ENCODE data around the gene MAST4. TPM values are rescaled to one million over a fixed set of nuclear protein-coding genes. Genes with fewer than 3 reads are reported as not detected.
A peak's percentile ranks its signal among the peaks of the same experiment; 100 is the strongest.
"Not testable (repeated sequence)": the region's sequence is repeated elsewhere in the genome, so short reads cannot be mapped to it uniquely, and the experiment has no call there.

The MAST4 gene
- total and polyA plus RNA-seq, 5 experiments from 2014 or later: 4.5 to 19.4 (median 10.3) TPM

- Mint-ChIP-seq H3K4me3 (peak overlapping the region; percentile 75 to 94 (median 88)), H3K9me3 (no peaks in the 10 kb centered on the region), H3K36me3 (peaks cover 0 to 24% (median 11%) of the 10 kb centered on the region in 3 donors), H3K4me1 (peaks cover 21 to 68% (median 60%) of the 10 kb centered on the region in 4 donors), H3K27me3 (no peaks in the 10 kb centered on the region), H3K27ac (peak overlapping the region; percentile 95 to 99 (median 99))
- DNase-seq (peak in 9 of 10 donors; percentile 28 to 80 (median 47)), ATAC-seq (peak; percentile 26 to 62)
- POLR2A ChIA-PET: interaction anchor here (0.6 to 17.6 kb wide), 18 partner anchors 9 to 1172 kb away, joined by 3 to 420 read pairs (median 5); partner anchors contain the start of genes CD180, PIK3R1 and SREK1
Observed at GRCh38 chr5:67166460-67167285, 570.5 kb downstream of the MAST4 start.

GRCh38 chr5:67168069-67168468 lies 571.9 kb downstream of the MAST4 start:
- POLR2A ChIA-PET: interaction anchor here (1.2 to 17.6 kb wide), 8 partner anchors 8 to 47 kb away, joined by 4 to 420 read pairs (median 14); partner anchors contain the start of gene CD180
- DNase-seq (no peak), ATAC-seq (no peak)
- peaks cover 11 to 54% (median 46%) of the 10 kb centered on the region in 4 donors for H3K4me1 Mint-ChIP-seq
- no peaks in the 10 kb centered on the region for H3K9me3 Mint-ChIP-seq
- peak overlapping the region; percentile 59 to 99 (median 98) for H3K27ac Mint-ChIP-seq
- peaks cover 0 to 17% (median 11%) of the 10 kb centered on the region in 3 donors for H3K36me3 Mint-ChIP-seq
- no peaks in the 10 kb centered on the region for H3K27me3 Mint-ChIP-seq
- H3K4me3 Mint-ChIP-seq: peak overlapping the region in 8 of 10 donors; percentile 36 to 92 (median 60)

- ATAC-seq (no peak), DNase-seq (no peak)
- Mint-ChIP-seq H3K27ac (no peak overlapping the region), H3K4me3 (no peak overlapping the region), H3K36me3 (peaks cover 0 to 4% (median 2%) of the 10 kb centered on the region in 3 donors), H3K27me3 (no peaks in the 10 kb centered on the region), H3K4me1 (peaks cover 12 to 37% (median 29%) of the 10 kb centered on the region in 4 donors), H3K9me3 (peaks cover 0 to 6% (median 2%) of the 10 kb centered on the region in 9 donors)
- POLR2A ChIA-PET: interaction anchor here (0.7 to 17.6 kb wide), 2 partner anchors 12 to 34 kb away, joined by 7 to 420 read pairs; no protein-coding TSS in a partner anchor
Observed at GRCh38 chr5:67170767-67171166, 574.6 kb downstream of the MAST4 start.

GRCh38 chr5:67173351-67173750 lies 577.2 kb downstream of the MAST4 start:
- ATAC-seq, H3K4me3 Mint-ChIP-seq, H3K27ac Mint-ChIP-seq, DNase-seq, H3K27me3 Mint-ChIP-seq, POLR2A ChIA-PET: not testable (repeated sequence)
- Mint-ChIP-seq H3K9me3 (peaks cover 0 to 26% (median 14%) of the 10 kb centered on the region in 9 donors), H3K36me3 (peaks cover 0 to 22% (median 14%) of the 10 kb centered on the region in 3 donors), H3K4me1 (peaks cover 6 to 33% (median 15%) of the 10 kb centered on the region in 4 donors)

GRCh38 chr5:67173959-67174358 lies 577.8 kb downstream of the MAST4 start:
- Mint-ChIP-seq H3K36me3 (peaks cover 0 to 25% (median 14%) of the 10 kb centered on the region in 3 donors), H3K27ac (peak overlapping the region in 1 of 10 donors; percentile 25), H3K4me1 (peaks cover 8 to 32% (median 13%) of the 10 kb centered on the region in 4 donors), H3K4me3 (no peak overlapping the region), H3K27me3 (no peaks in the 10 kb centered on the region), H3K9me3 (peaks cover 0 to 26% (median 14%) of the 10 kb centered on the region in 9 donors)
- no peak for DNase-seq
- ATAC-seq: no peak
- POLR2A ChIA-PET: interaction anchor here (0.8 kb wide), 1 partner anchor 13 kb away, joined by 4 read pairs; no protein-coding TSS in a partner anchor

GRCh38 chr5:67176936-67177335 lies 580.7 kb downstream of the MAST4 start:
- Mint-ChIP-seq H3K27me3 (no peaks in the 10 kb centered on the region), H3K36me3 (peaks cover 0 to 25% (median 14%) of the 10 kb centered on the region in 3 donors), H3K4me1 (peaks cover 23 to 50% (median 30%) of the 10 kb centered on the region in 4 donors), H3K27ac (peak overlapping the region in 2 of 10 donors; percentile 65 to 67), H3K4me3 (no peak overlapping the region), H3K9me3 (peaks cover 0 to 27% (median 14%) of the 10 kb centered on the region in 9 donors)
- DNase-seq (no peak), ATAC-seq (no peak)
- POLR2A ChIA-PET: no interaction called here

GRCh38 chr5:67178085-67178484 lies 581.9 kb downstream of the MAST4 start:
- Mint-ChIP-seq H3K36me3 (peaks cover 0 to 25% (median 13%) of the 10 kb centered on the region in 3 donors), H3K9me3 (peaks cover 0 to 27% (median 14%) of the 10 kb centered on the region in 9 donors), H3K27ac (peak overlapping the region in 2 of 10 donors; percentile 48 to 53), H3K4me1 (peaks cover 29 to 62% (median 41%) of the 10 kb centered on the region in 4 donors), H3K27me3 (no peaks in the 10 kb centered on the region), H3K4me3 (no peak overlapping the region)
- no peak for DNase-seq
- POLR2A ChIA-PET: interaction anchor here (1.3 to 2.9 kb wide), 2 partner anchors 12 to 13 kb away, joined by 3 to 15 read pairs; no protein-coding TSS in a partner anchor
- ATAC-seq: no peak

- Mint-ChIP-seq H3K4me3 (no peak overlapping the region), H3K4me1 (peaks cover 33 to 70% (median 45%) of the 10 kb centered on the region in 4 donors), H3K36me3 (peaks cover 0 to 25% (median 13%) of the 10 kb centered on the region in 3 donors), H3K9me3 (peaks cover 0 to 27% (median 14%) of the 10 kb centered on the region in 9 donors), H3K27ac (peak overlapping the region in 1 of 10 donors; percentile 26), H3K27me3 (no peaks in the 10 kb centered on the region)
- ATAC-seq (no peak), DNase-seq (no peak)
- POLR2A ChIA-PET: interaction anchor here (1.3 to 2.9 kb wide), 4 partner anchors 10 to 14 kb away, joined by 3 to 15 read pairs (median 10); no protein-coding TSS in a partner anchor
Observed at GRCh38 chr5:67178966-67179365, 582.8 kb downstream of the MAST4 start.

- Mint-ChIP-seq H3K9me3 (peaks cover 0 to 27% (median 14%) of the 10 kb centered on the region in 9 donors), H3K27ac (peak overlapping the region in 3 of 10 donors; percentile 29 to 66 (median 47)), H3K27me3 (no peaks in the 10 kb centered on the region), H3K4me1 (peaks cover 33 to 71% (median 45%) of the 10 kb centered on the region in 4 donors), H3K36me3 (peaks cover 0 to 25% (median 13%) of the 10 kb centered on the region in 3 donors), H3K4me3 (no peak overlapping the region)
- no peak for ATAC-seq
- POLR2A ChIA-PET: interaction anchor here (1.7 to 2.9 kb wide), 4 partner anchors 10 to 14 kb away, joined by 7 to 15 read pairs (median 10); no protein-coding TSS in a partner anchor
- DNase-seq: no peak
Observed at GRCh38 chr5:67179697-67180361, 583.6 kb downstream of the MAST4 start.

GRCh38 chr5:67181648-67182221 lies 585.5 kb downstream of the MAST4 start:
- H3K27ac Mint-ChIP-seq: peak overlapping the region; percentile 4 to 91 (median 80)
- H3K9me3 Mint-ChIP-seq: peaks cover 0 to 16% (median 8%) of the 10 kb centered on the region in 9 donors
- peak; percentile 49 to 53 for ATAC-seq
- H3K36me3 Mint-ChIP-seq: peaks cover 0 to 18% (median 7%) of the 10 kb centered on the region in 3 donors
- no peak for DNase-seq
- H3K27me3 Mint-ChIP-seq: no peaks in the 10 kb centered on the region
- POLR2A ChIA-PET: interaction anchor here (1.1 to 1.5 kb wide), 3 partner anchors 15 to 25 kb away, joined by 3 to 5 read pairs (median 3); no protein-coding TSS in a partner anchor
- H3K4me1 Mint-ChIP-seq: peaks cover 33 to 69% (median 53%) of the 10 kb centered on the region in 4 donors
- H3K4me3 Mint-ChIP-seq: peak overlapping the region; percentile 3 to 80 (median 52)

- Mint-ChIP-seq H3K4me1 (peaks cover 34 to 70% (median 57%) of the 10 kb centered on the region in 4 donors), H3K27me3 (no peaks in the 10 kb centered on the region), H3K4me3 (peak overlapping the region in 7 of 10 donors; percentile 19 to 50 (median 40)), H3K27ac (peak overlapping the region in 6 of 10 donors; percentile 43 to 91 (median 84)), H3K9me3 (peaks cover 0 to 12% (median 2%) of the 10 kb centered on the region in 9 donors), H3K36me3 (peaks cover 0 to 11% (median 2%) of the 10 kb centered on the region in 3 donors)
- POLR2A ChIA-PET: interaction anchor here (0.9 to 1.5 kb wide), 6 partner anchors 12 to 24 kb away, joined by 3 to 7 read pairs (median 4); no protein-coding TSS in a partner anchor
- no peak for DNase-seq
- ATAC-seq: no peak
Observed at GRCh38 chr5:67182301-67182790, 586.2 kb downstream of the MAST4 start.
